PC-9 (cell line): ENCODE data around the gene NRG3. TPM values are rescaled to one million over a fixed set of nuclear protein-coding genes. Genes with fewer than 3 reads are reported as not detected.

Experiments used
- BruUV-seq: library from RNA; stranded (reverse); fragments of 400-500 nt; replicated peaks from 2 replicates; lab custom pipeline; 2021; lab: Mats Ljungman, UMichigan
- CTCF ChIA-PET: fragments of 300-600 bp; sonication (Branson Sonifier 250); formaldehyde crosslinking; loops from one replicate; lab custom pipeline; 2022; ENCODE audit warnings: antibody characterized with exemption; lab: Charles Lee
- POLR2A ChIA-PET: fragments of 300-600 bp; sonication (Branson Sonifier 250); formaldehyde crosslinking; loops from one replicate; lab custom pipeline; 2022; ENCODE audit warnings: antibody characterized with exemption; ENCODE audit not compliant: unreplicated experiment; lab: Charles Lee
- DNase-seq, 2 experiments: peaks; one replicate each; pipeline versions ENCODE4 v3.0.0 to v3.0.0-alpha.2; 2015 to 2022; ENCODE audit warnings: mixed read lengths in 1 of 2
- H2AFZ ChIP-seq: fragments of 200-600 bp; sonication (generic); 2 replicates; pipeline ENCODE4 v1.8.1; 2017; ENCODE audit warnings: antibody characterized with exemption
- H3F3A ChIP-seq: fragments of 200-600 bp; sonication (generic); 2 replicates; pipeline ENCODE4 v1.8.1; 2017; ENCODE audit warnings: antibody characterized with exemption, mild to moderate bottlenecking, low read depth; ENCODE audit not compliant: insufficient read depth
- H3K27ac ChIP-seq: fragments of 200-600 bp; sonication (generic); 2 replicates; pipeline ENCODE4 v1.6.1; 2016; ENCODE audit warnings: mixed run types
- H3K27me3 ChIP-seq: fragments of 200-600 bp; sonication (generic); 2 replicates; pipeline ENCODE4 v1.6.1; 2016; ENCODE audit warnings: low read depth, mixed run types; ENCODE audit not compliant: insufficient read depth
- H3K36me3 ChIP-seq: fragments of 200-600 bp; sonication (generic); 2 replicates; pipeline ENCODE4 v1.6.1; 2016; ENCODE audit warnings: low read depth, mixed run types
- H3K4me1 ChIP-seq: fragments of 200-600 bp; sonication (generic); replicated peaks from 2 replicates; pipeline ENCODE4 v1.6.1; 2016; ENCODE audit warnings: mixed run types; ENCODE audit not compliant: insufficient read depth
- H3K4me2 ChIP-seq: fragments of 200-600 bp; sonication (generic); 2 replicates; pipeline ENCODE4 v1.6.1; 2017; ENCODE audit warnings: mixed run types
- H3K4me3 ChIP-seq: fragments of 200-600 bp; sonication (generic); 2 replicates; pipeline ENCODE4 v1.6.1; 2016; ENCODE audit warnings: mixed run types
- H3K79me2 ChIP-seq: fragments of 200-600 bp; sonication (generic); 2 replicates; pipeline ENCODE4 v1.6.1; 2017; ENCODE audit warnings: low read depth, mixed run types
- H3K9me2 ChIP-seq: fragments of 200-600 bp; sonication (generic); 2 replicates; pipeline ENCODE4 v1.8.1; 2017; ENCODE audit warnings: mild to moderate bottlenecking; ENCODE audit not compliant: insufficient read depth
- H3K9me3 ChIP-seq: fragments of 200-600 bp; sonication (generic); 2 replicates; pipeline ENCODE4 v1.8.1; 2016; ENCODE audit warnings: low read depth; ENCODE audit not compliant: insufficient read depth
- H4K20me1 ChIP-seq: fragments of 200-600 bp; sonication (generic); 2 replicates; pipeline ENCODE4 v1.8.1; 2017; ENCODE audit not compliant: insufficient read depth
- EZH2 ChIP-seq: fragments of 200-600 bp; sonication (generic); IDR thresholded peaks from 2 replicates; pipeline ENCODE4 v1.8.0; 2017; ENCODE audit warnings: antibody characterized with exemption, low read depth
- intact Hi-C: fragments of 100-400 bp; cut with micrococcal nuclease; formaldehyde crosslinking; loops from one replicate; pipeline ENCODE4 v1.10.0; 2022; ENCODE audit not compliant: unreplicated experiment
- total RNA-seq: library from RNA; stranded (reverse); gene quantifications from 2 replicates; pipeline ENCODE4 v1.2.3, GENCODE V29; 2021
- TF ChIP-seq, protein P1 (sequence below): fragments of 200-600 bp; sonication (generic); conservative IDR thresholded peaks from 2 replicates; pipeline ENCODE4 v1.6.1; 2017; ENCODE audit warnings: mixed run types, antibody characterized with exemption, mild to moderate bottlenecking, moderate library complexity

Gene NRG3
- total RNA-seq, 1 experiment from 2014 or later: not detected

DNA sequence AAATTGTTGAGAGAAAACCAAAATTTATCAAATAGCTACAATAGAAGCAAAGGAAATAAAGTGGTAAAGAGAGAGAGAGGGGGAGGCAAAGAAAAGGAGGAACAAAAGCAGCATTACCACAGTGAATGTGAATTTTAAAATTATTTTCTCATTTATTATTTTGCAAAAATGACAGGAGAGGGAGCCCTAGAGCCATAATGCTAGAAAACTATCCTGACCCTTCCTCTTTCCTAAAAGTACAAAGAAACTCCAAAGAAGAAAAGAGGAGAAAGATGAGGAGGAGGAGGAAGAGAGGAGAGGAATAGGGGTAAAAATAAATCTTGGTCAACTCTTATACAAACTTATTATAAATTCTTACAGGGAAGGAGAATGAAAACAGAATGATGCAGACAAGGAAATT, 921.5 kb downstream of the NRG3 start:
- Histone ChIP-seq H3K4me1 (no peaks in the 10 kb centered on the region), H3K36me3 (no peaks in the 10 kb centered on the region), H3K4me3 (no peak overlapping the region), H3K4me2 (no peak overlapping the region), H3K27ac (no peak overlapping the region), H3K9me3 (no peaks in the 10 kb centered on the region), H3K9me2 (no peaks in the 10 kb centered on the region), H4K20me1 (no peaks in the 10 kb centered on the region), H3F3A (no peaks in the 10 kb centered on the region), H2AFZ (no peak overlapping the region), H3K79me2 (no peaks in the 10 kb centered on the region), H3K27me3 (no peaks in the 10 kb centered on the region)
- BruUV-seq: no TSS peak
- CTCF ChIA-PET: no interaction called here
- no peak for DNase-seq
- intact Hi-C loops: loop anchor here (1.0 kb wide), 1 partner anchor 1075 kb away; no protein-coding TSS in a partner anchor
- POLR2A ChIA-PET: no interaction called here
- TF ChIP-seq, protein P1, sequence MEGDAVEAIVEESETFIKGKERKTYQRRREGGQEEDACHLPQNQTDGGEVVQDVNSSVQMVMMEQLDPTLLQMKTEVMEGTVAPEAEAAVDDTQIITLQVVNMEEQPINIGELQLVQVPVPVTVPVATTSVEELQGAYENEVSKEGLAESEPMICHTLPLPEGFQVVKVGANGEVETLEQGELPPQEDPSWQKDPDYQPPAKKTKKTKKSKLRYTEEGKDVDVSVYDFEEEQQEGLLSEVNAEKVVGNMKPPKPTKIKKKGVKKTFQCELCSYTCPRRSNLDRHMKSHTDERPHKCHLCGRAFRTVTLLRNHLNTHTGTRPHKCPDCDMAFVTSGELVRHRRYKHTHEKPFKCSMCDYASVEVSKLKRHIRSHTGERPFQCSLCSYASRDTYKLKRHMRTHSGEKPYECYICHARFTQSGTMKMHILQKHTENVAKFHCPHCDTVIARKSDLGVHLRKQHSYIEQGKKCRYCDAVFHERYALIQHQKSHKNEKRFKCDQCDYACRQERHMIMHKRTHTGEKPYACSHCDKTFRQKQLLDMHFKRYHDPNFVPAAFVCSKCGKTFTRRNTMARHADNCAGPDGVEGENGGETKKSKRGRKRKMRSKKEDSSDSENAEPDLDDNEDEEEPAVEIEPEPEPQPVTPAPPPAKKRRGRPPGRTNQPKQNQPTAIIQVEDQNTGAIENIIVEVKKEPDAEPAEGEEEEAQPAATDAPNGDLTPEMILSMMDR: peak; percentile 65
- no peak for TF ChIP-seq EZH2

DNA sequence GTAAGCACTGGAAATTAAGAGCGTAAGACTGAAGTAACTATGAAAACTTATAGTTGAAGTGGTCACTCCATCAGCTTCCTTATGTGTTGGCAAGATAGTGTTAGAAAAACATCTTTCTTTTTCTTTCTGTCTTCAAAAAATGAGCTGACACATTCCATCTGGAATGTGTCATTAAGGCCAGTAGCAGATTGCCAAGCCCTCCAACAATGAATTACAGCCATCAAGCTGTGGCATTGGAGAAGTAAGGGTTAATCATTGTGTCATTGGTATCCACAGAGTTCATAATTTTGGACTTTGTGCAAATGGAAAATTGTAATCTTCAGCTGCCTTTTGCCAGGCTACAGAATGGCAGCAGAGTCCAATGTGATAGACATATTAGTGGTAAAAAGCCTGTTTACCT, 926.3 kb downstream of the NRG3 start:
- H3K36me3 ChIP-seq: no peaks in the 10 kb centered on the region
- no peak overlapping the region for H3K4me3 ChIP-seq
- ChIA-PET POLR2A (no interaction called here), CTCF (no interaction called here)
- H2AFZ ChIP-seq: no peak overlapping the region
- intact Hi-C loops: no loop called here
- H3K27me3 ChIP-seq: peaks cover 15% of the 10 kb centered on the region; the same call in 1 of the 2 replicates
- H3K9me3 ChIP-seq: no peaks in the 10 kb centered on the region
- TF ChIP-seq EZH2: no peak
- TF ChIP-seq, protein P1: no peak
- no TSS peak for BruUV-seq
- no peaks in the 10 kb centered on the region for H3F3A ChIP-seq
- no peaks in the 10 kb centered on the region for H4K20me1 ChIP-seq
- no peaks in the 10 kb centered on the region for H3K4me1 ChIP-seq
- H3K79me2 ChIP-seq: no peaks in the 10 kb centered on the region
- H3K4me2 ChIP-seq: no peak overlapping the region
- H3K27ac ChIP-seq: no peak overlapping the region
- DNase-seq: no peak
- no peaks in the 10 kb centered on the region for H3K9me2 ChIP-seq

DNA sequence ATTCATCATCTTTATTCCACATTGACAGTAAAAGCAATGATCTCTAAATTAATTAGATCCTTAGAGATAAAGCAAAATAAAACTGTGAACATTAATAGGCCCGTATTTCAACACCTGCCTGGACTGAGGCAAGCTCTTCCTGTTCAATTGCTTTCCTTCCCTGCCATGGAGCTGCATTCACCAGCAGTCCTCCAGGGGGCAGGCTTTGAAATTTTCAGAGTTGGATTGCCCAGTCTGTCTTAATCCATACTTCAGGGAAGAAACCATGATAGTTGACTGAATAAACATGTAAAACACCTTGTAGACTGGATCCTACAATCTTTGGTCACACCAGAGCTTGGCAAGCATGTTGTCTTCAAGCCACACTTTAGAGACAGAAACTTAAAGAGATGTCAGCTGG, 936.6 kb downstream of the NRG3 start:
- ChIA-PET CTCF (interaction anchor here (0.6 kb wide), 2 partner anchors 355 to 1021 kb away, joined by 3 read pairs; no protein-coding TSS in a partner anchor), POLR2A (no interaction called here)
- intact Hi-C loops: no loop called here
- DNase-seq: peak in 1 of 2 experiments; percentile 13
- Histone ChIP-seq H3K27me3 (no peaks in the 10 kb centered on the region), H4K20me1 (no peaks in the 10 kb centered on the region), H3K4me1 (no peaks in the 10 kb centered on the region), H3K36me3 (no peaks in the 10 kb centered on the region), H3K9me2 (no peaks in the 10 kb centered on the region), H3F3A (no peaks in the 10 kb centered on the region), H2AFZ (no peak overlapping the region), H3K79me2 (no peaks in the 10 kb centered on the region), H3K4me2 (no peak overlapping the region), H3K27ac (no peak overlapping the region), H3K9me3 (no peaks in the 10 kb centered on the region; the same call in 1 of the 2 replicates), H3K4me3 (no peak overlapping the region)
- TF ChIP-seq, protein P1: peak; percentile 55
- no peak for TF ChIP-seq EZH2
- BruUV-seq: no TSS peak
